Tibial artery (tissue), 4 donors: ENCODE results near the gene CRHR1.

Source experiments
- DNase-seq, 2 donors: peaks; one replicate each; pipeline ENCODE4 v3.0.0-alpha.2; 2019
- H3K27ac ChIP-seq, 2 donors: fragments of 200-600 bp; sonication (generic) in 1 of 2; 1 replicate in 1 of 2; 2 replicates in 1 of 2; pipeline ENCODE4 v1.5.1; 2018 to 2019; ENCODE audit warnings: mild to moderate bottlenecking in 1 of 2
- H3K27me3 ChIP-seq, 2 donors: fragments of 200-600 bp; sonication (generic) in 1 of 2; one replicate each; pipeline versions ENCODE4 v1.5.1 to v1.6.0; 2016 to 2019
- H3K36me3 ChIP-seq, 3 donors: fragments of 200-600 bp; sonication (generic) in 2 of 3; one replicate each; pipeline ENCODE4 v1.5.1; 2016 to 2019; ENCODE audit warnings: mild to moderate bottlenecking in 2 of 3
- H3K4me1 ChIP-seq, 4 donors: fragments of 200-600 bp; sonication (generic) in 2 of 4; 1 replicate in 3 of 4; 2 replicates in 1 of 4; pipeline ENCODE4 v1.5.1; 2016 to 2019
- H3K4me3 ChIP-seq, 2 donors: fragments of 200-600 bp; sonication (generic) in 1 of 2; 1 replicate in 1 of 2; 2 replicates in 1 of 2; pipeline ENCODE4 v1.5.1; 2018 to 2019; ENCODE audit warnings: mild to moderate bottlenecking in 2 of 2
- H3K9me3 ChIP-seq, 3 donors: fragments of 200-600 bp; sonication (generic) in 1 of 3; one replicate each; pipeline ENCODE4 v1.5.1; 2016 to 2019
- intact Hi-C: fragments of 100-400 bp; cut with DNase I; formaldehyde crosslinking; loops from one replicate; pipeline ENCODE4 v1.15.0; 2023; ENCODE audit warnings: low total_unique reads
- TF ChIP-seq, protein P1 (sequence below), 2 experiments: fragments of 200-600 bp in 1 of 2; fragments of 450-650 bp in 1 of 2; IDR thresholded peaks; one replicate each; pipeline ENCODE4 v1.5.1; 2017 to 2019; ENCODE audit warnings: antibody characterized with exemption in 2 of 2, mild to moderate bottlenecking in 1 of 2, moderate library complexity in 1 of 2

Gene CRHR1

GRCh38 chr17:45870342-45870974 lies 86.3 kb downstream of the CRHR1 start:
- Histone ChIP-seq H3K4me1 (no peaks in the 10 kb centered on the region), H3K27me3 (peaks cover 0 to 47% of the 10 kb centered on the region in 2 donors)

GRCh38 chr17:45871718-45872117 lies 87.6 kb downstream of the CRHR1 start:
- no peaks in the 10 kb centered on the region for H3K4me1 ChIP-seq
- no peaks in the 10 kb centered on the region for H3K36me3 ChIP-seq
- TF ChIP-seq, protein P1, sequence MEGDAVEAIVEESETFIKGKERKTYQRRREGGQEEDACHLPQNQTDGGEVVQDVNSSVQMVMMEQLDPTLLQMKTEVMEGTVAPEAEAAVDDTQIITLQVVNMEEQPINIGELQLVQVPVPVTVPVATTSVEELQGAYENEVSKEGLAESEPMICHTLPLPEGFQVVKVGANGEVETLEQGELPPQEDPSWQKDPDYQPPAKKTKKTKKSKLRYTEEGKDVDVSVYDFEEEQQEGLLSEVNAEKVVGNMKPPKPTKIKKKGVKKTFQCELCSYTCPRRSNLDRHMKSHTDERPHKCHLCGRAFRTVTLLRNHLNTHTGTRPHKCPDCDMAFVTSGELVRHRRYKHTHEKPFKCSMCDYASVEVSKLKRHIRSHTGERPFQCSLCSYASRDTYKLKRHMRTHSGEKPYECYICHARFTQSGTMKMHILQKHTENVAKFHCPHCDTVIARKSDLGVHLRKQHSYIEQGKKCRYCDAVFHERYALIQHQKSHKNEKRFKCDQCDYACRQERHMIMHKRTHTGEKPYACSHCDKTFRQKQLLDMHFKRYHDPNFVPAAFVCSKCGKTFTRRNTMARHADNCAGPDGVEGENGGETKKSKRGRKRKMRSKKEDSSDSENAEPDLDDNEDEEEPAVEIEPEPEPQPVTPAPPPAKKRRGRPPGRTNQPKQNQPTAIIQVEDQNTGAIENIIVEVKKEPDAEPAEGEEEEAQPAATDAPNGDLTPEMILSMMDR (IDR thresholded peaks at IDR 0.05), result no peak
- no peaks in the 10 kb centered on the region for H3K9me3 ChIP-seq
- H3K4me3 ChIP-seq, result no peak overlapping the region
- no peak for DNase-seq
- peaks cover 0 to 45% of the 10 kb centered on the region in 2 donors for H3K27me3 ChIP-seq
- intact Hi-C loops, result no loop called here
- H3K27ac ChIP-seq, result no peak overlapping the region

More at GRCh38 chr17:45870342-45870974, 86.3 kb downstream of the CRHR1 start:
- H3K27ac ChIP-seq, result no peak overlapping the region
- no peak for DNase-seq
- no peaks in the 10 kb centered on the region for H3K36me3 ChIP-seq
- intact Hi-C loops, result no loop called here
- no peaks in the 10 kb centered on the region for H3K9me3 ChIP-seq
- TF ChIP-seq, protein P1 (IDR thresholded peaks at IDR 0.05), result no peak
- no peak overlapping the region for H3K4me3 ChIP-seq

DNA sequence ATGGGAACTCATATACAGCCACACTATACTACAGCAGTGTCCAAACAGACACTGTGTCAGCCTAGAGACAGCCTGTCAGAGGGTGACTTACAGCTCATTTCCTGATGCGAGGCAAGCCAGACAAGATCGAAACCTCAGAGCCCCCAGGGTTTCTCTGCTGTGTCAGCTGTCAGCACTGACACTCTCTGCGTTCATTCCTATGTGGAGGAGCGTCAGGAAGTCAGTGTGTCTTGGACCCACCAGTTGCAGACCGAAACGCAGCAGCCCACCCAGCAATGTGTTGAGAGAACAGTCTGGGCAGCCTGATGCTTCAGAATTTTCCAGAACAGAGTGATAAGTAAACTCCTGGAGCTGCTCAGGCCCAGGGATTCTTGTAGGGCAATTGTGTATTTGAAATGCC lies 89.6 kb downstream of the CRHR1 start:
- Histone ChIP-seq H3K9me3 (no peaks in the 10 kb centered on the region), H3K4me3 (no peak overlapping the region), H3K27ac (no peak overlapping the region), H3K36me3 (no peaks in the 10 kb centered on the region), H3K4me1 (no peaks in the 10 kb centered on the region), H3K27me3 (peaks cover 0 to 58% of the 10 kb centered on the region in 2 donors)
- no peak for DNase-seq
- TF ChIP-seq, protein P1 (IDR thresholded peaks at IDR 0.05), result no peak
- intact Hi-C loops, result no loop called here

GRCh38 chr17:45874151-45874550 lies 90.0 kb downstream of the CRHR1 start:
- Histone ChIP-seq H3K4me3 (no peak overlapping the region), H3K36me3 (no peaks in the 10 kb centered on the region), H3K27me3 (peaks cover 0 to 58% of the 10 kb centered on the region in 2 donors), H3K4me1 (no peaks in the 10 kb centered on the region), H3K27ac (no peak overlapping the region), H3K9me3 (no peaks in the 10 kb centered on the region)
- TF ChIP-seq, protein P1 (IDR thresholded peaks at IDR 0.05), result no peak
- no peak for DNase-seq
- intact Hi-C loops, result no loop called here

- Histone ChIP-seq H3K4me1 (no peaks in the 10 kb centered on the region), H3K27ac (no peak overlapping the region), H3K36me3 (no peaks in the 10 kb centered on the region), H3K9me3 (no peaks in the 10 kb centered on the region), H3K4me3 (no peak overlapping the region), H3K27me3 (peaks cover 0 to 61% of the 10 kb centered on the region in 2 donors)
- intact Hi-C loops, result loop anchor here (5.0 kb wide), 1 partner anchor 196 kb away; no protein-coding TSS in a partner anchor
- TF ChIP-seq, protein P1 (IDR thresholded peaks at IDR 0.05), result no peak
- no peak for DNase-seq
These were observed 92.4 kb downstream of the CRHR1 start for GRCh38 chr17:45876539-45876938.
